Astrocyte of the cerebellum (primary cell): ENCODE data around the gene NEK1.
"Not testable (repeated sequence)": the region's sequence is repeated elsewhere in the genome, so short reads cannot be mapped to it uniquely, and the experiment has no call there.

ENCODE experiments used
- DNase-seq: peaks from one replicate; pipeline ENCODE4 v3.0.0-alpha.2; 2011; ENCODE audit warnings: low read depth
- H3K4me3 ChIP-seq: 2 replicates; pipeline ENCODE4 v1.5.1; 2011; ENCODE audit warnings: mild to moderate bottlenecking, low read depth, low read length, moderate library complexity
- in situ Hi-C: cut with HindIII; loops from 2 replicates; pipeline ENCODE4 v1.10.0; 2017; ENCODE audit warnings: low sequenced_read_pairs
- TF ChIP-seq, protein P1 (sequence below): IDR thresholded peaks from 2 replicates; pipeline ENCODE4 v1.5.1; 2012; ENCODE audit warnings: low read length, low read depth, moderate library complexity, mild to moderate bottlenecking; ENCODE audit errors: missing control alignments

NEK1 gene

GRCh38 chr4:169582203-169582602 is 30.2 kb downstream of the NEK1 start:
- in situ Hi-C loops = no loop called here
- TF ChIP-seq, protein P1, sequence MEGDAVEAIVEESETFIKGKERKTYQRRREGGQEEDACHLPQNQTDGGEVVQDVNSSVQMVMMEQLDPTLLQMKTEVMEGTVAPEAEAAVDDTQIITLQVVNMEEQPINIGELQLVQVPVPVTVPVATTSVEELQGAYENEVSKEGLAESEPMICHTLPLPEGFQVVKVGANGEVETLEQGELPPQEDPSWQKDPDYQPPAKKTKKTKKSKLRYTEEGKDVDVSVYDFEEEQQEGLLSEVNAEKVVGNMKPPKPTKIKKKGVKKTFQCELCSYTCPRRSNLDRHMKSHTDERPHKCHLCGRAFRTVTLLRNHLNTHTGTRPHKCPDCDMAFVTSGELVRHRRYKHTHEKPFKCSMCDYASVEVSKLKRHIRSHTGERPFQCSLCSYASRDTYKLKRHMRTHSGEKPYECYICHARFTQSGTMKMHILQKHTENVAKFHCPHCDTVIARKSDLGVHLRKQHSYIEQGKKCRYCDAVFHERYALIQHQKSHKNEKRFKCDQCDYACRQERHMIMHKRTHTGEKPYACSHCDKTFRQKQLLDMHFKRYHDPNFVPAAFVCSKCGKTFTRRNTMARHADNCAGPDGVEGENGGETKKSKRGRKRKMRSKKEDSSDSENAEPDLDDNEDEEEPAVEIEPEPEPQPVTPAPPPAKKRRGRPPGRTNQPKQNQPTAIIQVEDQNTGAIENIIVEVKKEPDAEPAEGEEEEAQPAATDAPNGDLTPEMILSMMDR = no peak
- DNase-seq = no peak
- H3K4me3 ChIP-seq = no peak overlapping the region

DNA sequence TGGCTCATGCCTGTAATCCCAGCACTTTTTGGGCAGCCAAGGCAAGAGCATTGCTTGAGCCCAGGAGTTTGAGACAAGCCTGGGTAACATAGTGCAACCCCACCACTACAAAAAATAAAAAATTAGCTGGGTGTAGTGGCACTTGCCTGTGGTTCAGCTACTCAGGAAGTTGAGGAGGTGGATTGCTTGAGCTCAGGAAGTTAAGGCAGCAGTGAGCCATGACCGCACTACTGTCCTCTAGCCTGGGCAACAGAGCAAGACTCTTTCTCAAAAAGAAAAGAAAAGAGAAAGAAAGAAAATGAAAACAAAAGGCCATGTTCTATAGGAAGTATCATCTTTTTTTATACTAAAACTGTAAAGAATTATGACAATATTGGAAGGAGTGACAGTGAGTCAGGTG is 38.5 kb downstream of the NEK1 start:
- TF ChIP-seq, protein P1 = no peak

DNA sequence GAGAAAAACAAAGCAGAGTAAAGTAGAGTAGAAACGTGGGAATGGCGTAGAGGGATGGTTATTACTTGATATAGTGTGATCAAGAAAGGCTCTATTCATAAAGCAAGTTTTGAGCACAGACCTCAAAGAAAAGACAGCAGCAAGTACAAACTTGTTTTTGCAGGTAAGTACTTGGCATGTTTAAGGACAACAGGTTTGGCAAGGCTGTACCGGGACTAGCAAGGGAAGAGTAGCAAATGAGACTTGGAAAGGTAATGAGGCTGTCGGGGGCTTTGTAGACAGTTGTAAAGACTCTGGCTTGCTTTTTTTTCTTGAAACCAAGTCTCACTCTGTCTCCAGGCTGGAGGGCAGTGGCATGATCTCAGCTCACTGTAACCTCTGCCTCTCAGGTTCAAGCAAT is 40.9 kb downstream of the NEK1 start:
- TF ChIP-seq, protein P1 = no peak
- no peak overlapping the region for H3K4me3 ChIP-seq
- DNase-seq = no peak
- in situ Hi-C loops = no loop called here

More for the DNA sequence above, 38.5 kb downstream of the NEK1 start:
- in situ Hi-C loops = no loop called here
- DNase-seq = no peak
- H3K4me3 ChIP-seq = no peak overlapping the region

- in situ Hi-C loops, DNase-seq, H3K4me3 ChIP-seq: not testable (repeated sequence)
Observed at GRCh38 chr4:169571012-169571411, 41.4 kb downstream of the NEK1 start.

DNA sequence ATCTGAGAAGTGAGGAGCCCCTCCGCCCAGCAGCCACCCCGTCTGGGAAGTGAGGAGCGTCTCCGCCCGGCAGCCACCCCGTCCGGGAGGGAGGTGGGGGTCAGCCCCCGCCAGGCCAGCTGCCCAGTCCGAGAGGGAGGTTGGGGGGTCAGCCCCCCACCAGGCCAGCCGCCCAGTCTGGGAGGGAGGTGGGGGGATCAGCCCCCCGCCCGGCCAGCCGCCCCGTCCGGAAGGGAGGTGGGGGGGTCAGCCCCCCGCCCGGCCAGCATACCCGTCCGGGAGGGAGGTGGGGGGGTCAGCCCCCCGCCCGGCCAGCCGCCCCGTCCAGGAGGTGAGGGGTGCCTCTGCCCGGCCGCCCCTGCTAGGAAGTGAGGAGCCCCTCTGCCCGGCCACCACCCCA is 42.1 kb downstream of the NEK1 start:
- DNase-seq, in situ Hi-C loops, H3K4me3 ChIP-seq: not testable (repeated sequence)

DNA sequence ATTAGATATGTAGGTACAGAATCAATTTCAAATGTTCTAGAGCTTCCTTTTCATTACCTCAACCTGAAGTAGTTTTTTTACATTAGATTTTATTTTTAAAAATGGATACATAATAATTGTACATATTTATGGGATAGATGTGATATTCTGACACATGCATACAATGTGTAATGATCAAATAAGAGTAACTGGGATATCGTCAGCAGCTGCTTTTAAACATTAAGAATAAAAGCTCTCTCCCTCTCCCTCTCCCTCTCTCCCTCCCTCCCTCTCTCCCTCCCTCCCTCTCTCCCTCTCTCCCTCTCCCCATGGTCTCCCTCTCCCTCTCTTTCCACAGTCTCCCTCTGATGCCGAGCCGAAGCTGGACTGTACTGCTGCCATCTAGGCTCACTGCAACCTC is 43.2 kb downstream of the NEK1 start:
- DNase-seq, in situ Hi-C loops: not testable (repeated sequence)

GRCh38 chr4:169567916-169568315 is 44.5 kb downstream of the NEK1 start:
- DNase-seq = no peak
- TF ChIP-seq, protein P1 = no peak
- H3K4me3 ChIP-seq = no peak overlapping the region
- in situ Hi-C loops = no loop called here

More for the DNA sequence above, 43.2 kb downstream of the NEK1 start:
- H3K4me3 ChIP-seq = not testable (repeated sequence)

- TF ChIP-seq, protein P1 = peak; percentile 64
- H3K4me3 ChIP-seq = no peak overlapping the region
- in situ Hi-C loops = no loop called here
- DNase-seq = peak; percentile 50
Observed at GRCh38 chr4:169566021-169566818, 46.2 kb downstream of the NEK1 start.
